Measurements from ENCODE around the gene TMEM37.

Gene TMEM37

DNA sequence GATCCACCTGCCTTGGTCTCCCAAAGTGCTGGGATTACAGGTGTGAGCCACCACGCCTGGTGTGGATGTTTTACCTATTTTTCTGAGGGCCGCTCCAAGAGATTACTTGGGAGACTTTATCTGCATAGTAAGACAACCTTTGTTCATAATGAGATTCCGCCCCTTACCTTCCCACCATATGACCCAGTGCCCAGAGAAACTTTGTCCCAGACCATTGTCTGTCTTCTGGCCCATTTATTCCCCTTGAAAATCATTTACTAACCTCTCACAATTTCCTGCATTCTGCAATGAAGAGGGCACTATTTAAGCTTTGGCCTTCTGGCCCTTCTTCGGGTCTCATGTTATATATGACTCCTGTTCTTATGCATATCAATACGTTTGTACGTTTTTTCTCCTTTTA is 13.7 kb upstream of the TMEM37 start:
- TF ChIP-seq, protein P1, sequence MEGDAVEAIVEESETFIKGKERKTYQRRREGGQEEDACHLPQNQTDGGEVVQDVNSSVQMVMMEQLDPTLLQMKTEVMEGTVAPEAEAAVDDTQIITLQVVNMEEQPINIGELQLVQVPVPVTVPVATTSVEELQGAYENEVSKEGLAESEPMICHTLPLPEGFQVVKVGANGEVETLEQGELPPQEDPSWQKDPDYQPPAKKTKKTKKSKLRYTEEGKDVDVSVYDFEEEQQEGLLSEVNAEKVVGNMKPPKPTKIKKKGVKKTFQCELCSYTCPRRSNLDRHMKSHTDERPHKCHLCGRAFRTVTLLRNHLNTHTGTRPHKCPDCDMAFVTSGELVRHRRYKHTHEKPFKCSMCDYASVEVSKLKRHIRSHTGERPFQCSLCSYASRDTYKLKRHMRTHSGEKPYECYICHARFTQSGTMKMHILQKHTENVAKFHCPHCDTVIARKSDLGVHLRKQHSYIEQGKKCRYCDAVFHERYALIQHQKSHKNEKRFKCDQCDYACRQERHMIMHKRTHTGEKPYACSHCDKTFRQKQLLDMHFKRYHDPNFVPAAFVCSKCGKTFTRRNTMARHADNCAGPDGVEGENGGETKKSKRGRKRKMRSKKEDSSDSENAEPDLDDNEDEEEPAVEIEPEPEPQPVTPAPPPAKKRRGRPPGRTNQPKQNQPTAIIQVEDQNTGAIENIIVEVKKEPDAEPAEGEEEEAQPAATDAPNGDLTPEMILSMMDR (IDR thresholded peaks at IDR 0.05; ENCODE audit: low read depth, low read length), result no peak
- no peak for DNase-seq (ENCODE audit: low read depth, low spot score)
- in situ Hi-C loops (cut with HindIII; ENCODE audit: low sequenced_read_pairs), result no loop called here
- H3K4me3 ChIP-seq (ENCODE audit: low read depth, low read length), result no peak overlapping the region

DNA sequence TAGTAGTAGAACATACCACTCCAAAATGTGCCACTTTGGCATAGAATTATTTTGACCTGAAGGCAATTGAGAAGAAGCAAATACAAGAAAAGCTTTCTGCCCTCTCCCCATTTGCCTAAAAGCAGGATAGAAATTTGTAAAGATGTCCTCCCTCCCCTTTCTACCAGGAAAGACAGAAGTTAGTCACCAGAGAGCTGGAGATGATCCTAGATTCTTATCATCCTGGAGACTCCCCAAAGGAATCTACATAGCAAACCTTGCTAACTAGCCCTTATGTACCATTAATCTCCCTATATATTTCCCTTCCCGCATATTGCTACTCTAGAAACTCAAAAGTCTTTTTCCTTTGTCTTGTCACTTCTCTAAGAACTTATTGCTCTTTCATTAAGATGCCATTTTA is 12.6 kb upstream of the TMEM37 start:
- TF ChIP-seq, protein P1 (IDR thresholded peaks at IDR 0.05; ENCODE audit: low read depth, low read length), result no peak
- no peak overlapping the region for H3K4me3 ChIP-seq (ENCODE audit: low read depth, low read length)
- no peak for DNase-seq (ENCODE audit: low read depth, low spot score)
- in situ Hi-C loops (cut with HindIII; ENCODE audit: low sequenced_read_pairs), result no loop called here

DNA sequence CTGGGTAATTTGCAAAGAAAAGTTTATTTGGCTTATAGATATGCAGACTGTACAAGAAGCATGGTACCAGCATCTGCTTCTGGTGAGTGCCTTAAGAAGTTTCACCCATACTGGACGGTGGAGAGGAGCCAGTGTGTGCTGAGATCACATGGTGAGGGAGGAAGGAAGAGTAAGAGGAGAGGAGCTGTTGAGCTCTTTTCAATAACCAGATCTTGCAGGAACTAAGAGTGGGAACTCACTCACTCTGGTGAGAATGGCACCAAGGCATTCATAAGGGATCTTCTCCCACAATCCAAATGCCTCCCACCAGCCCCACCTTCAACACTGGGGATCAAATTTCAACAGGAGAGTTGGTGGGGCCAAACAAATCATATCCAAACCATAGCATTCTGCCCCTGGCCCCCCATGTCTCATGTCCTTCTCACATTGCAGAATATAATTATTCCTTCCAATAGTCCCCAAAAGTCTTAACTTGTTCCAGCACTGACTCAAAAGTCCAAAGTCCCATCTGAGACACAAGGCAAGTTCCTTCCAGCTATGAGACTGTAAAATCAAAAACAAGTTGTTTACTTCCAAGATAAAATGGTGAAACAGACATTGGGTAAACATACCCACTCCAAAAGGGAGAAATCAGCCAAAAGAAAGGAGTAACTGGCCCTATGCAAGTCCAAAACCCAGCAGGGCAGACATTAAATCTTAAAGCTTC is 11.7 kb upstream of the TMEM37 start:
- in situ Hi-C loops (cut with HindIII; ENCODE audit: low sequenced_read_pairs), result no loop called here
- TF ChIP-seq, protein P1 (IDR thresholded peaks at IDR 0.05; ENCODE audit: low read depth, low read length), result no peak
- H3K4me3 ChIP-seq (ENCODE audit: low read depth, low read length), result no peak overlapping the region
- no peak for DNase-seq (ENCODE audit: low read depth, low spot score)

DNA sequence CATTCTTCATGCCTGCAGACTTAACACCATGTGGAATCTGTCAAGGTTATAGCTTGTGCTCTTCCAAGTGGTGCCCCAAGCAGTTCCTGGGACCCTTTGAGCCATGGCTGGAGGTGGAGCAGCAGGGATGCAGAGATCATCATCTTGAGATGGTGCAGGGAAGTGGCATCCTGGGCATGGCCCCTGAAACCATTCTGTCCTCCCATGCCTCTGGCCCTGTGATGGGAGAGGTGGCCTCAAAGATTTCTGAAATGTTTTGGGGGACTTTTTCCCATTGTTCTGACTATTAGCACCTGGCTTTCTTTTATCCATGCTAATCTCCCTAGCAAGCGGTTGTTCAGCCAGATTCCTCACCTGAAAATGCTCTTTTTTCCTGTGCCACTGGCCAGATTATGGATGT is 10.3 kb upstream of the TMEM37 start:
- no peak for DNase-seq (ENCODE audit: low read depth, low spot score)
- in situ Hi-C loops (cut with HindIII; ENCODE audit: low sequenced_read_pairs), result no loop called here
- TF ChIP-seq, protein P1 (IDR thresholded peaks at IDR 0.05; ENCODE audit: low read depth, low read length), result no peak
- no peak overlapping the region for H3K4me3 ChIP-seq (ENCODE audit: low read depth, low read length)

DNA sequence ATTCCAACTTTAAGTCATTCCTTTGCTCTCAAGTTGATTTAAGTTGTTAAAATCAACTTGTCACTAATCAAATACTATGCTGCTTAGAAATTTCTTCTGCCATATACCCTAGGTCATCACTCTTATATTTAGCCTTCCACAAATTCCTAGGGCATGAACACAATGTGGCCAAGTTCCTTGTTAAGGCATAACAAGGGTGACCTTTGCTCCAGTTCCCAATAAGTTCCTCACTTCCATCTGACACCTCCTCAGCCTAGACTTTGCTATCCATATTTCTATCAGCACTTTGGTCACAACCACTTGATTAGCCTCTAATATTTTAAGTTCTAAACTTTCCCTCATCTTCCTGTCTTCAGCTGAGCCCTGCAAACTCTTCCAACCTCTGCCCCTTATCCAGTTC is 9.9 kb upstream of the TMEM37 start:
- no peak overlapping the region for H3K4me3 ChIP-seq (ENCODE audit: low read depth, low read length)
- TF ChIP-seq, protein P1 (IDR thresholded peaks at IDR 0.05; ENCODE audit: low read depth, low read length), result no peak
- DNase-seq (ENCODE audit: low read depth, low spot score), result no peak
- in situ Hi-C loops (cut with HindIII; ENCODE audit: low sequenced_read_pairs), result no loop called here

DNA sequence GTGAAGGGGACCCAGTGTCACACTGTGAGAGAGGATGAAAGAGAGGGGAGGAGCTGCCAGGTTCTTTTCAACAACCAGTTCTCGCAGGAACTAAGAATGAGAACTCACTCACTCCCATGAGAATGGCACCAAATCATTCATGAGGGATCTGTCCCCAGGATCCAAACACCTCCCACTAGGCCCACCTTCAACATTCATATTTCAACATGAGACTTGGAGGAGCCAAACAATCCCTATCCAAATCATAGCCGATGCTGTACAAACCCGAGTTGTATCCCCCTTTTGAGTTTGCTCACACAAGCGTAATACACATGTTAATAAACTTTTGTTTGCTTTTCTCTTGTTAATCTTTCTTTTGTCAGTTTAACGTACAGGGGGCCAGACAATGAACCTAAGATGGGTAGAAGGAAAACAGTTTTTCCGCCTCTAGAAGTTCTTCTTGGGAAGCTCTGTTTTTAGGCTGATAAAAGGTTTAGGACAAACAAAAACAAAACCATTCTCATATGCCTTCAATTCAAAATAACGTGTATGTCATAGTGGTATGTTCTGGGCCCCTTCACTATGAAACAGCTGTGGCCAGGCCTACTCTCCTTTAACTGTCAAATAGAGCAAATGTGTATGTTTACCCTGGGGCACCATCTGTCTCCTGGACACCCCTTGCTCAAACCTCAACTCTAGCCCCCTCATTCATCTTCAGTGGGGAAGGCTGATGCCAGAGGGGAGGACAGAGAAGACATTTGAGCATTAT is 9.1 kb upstream of the TMEM37 start:
- DNase-seq (ENCODE audit: low read depth, low spot score), result no peak
- in situ Hi-C loops (cut with HindIII; ENCODE audit: low sequenced_read_pairs), result no loop called here
- TF ChIP-seq, protein P1 (IDR thresholded peaks at IDR 0.05; ENCODE audit: low read depth, low read length), result no peak
- H3K4me3 ChIP-seq (ENCODE audit: low read depth, low read length), result no peak overlapping the region
